ENCODE measurements around the gene ST8SIA4. TPM values are rescaled to one million over a fixed set of nuclear protein-coding genes. Genes with fewer than 3 reads are reported as not detected.

Gene ST8SIA4
- total and polyA plus RNA-seq, 2 donors from 2014 or later = 0.69 to 11.6 TPM

GRCh38 chr5:100818340-100818739 lies 84.7 kb downstream of the ST8SIA4 start:
- no peaks in the 10 kb centered on the region for H3K9me3 ChIP-seq (ENCODE audit: control insufficient read depth in 2 of 3, insufficient read depth in 1 of 3, low read length in 3 of 3)
- FAIRE-seq = no peak

GRCh38 chr5:100803397-100803796 lies 99.7 kb downstream of the ST8SIA4 start:
- FAIRE-seq (no peak), DNase-seq (no peak)
- Histone ChIP-seq H3K36me3 (ENCODE audit: control insufficient read depth in 2 of 3, insufficient read depth in 3 of 3, low read length in 3 of 3) (no peaks in the 10 kb centered on the region), H3K27ac (ENCODE audit: low read depth in 2 of 2, low read length in 2 of 2) (no peak overlapping the region), H3K9me3 (ENCODE audit: control insufficient read depth in 2 of 3, insufficient read depth in 1 of 3, low read length in 3 of 3) (no peaks in the 10 kb centered on the region), H3K9ac (ENCODE audit: low read length in 3 of 3) (no peak overlapping the region), H3K4me3 (ENCODE audit: low read length in 3 of 3) (no peak overlapping the region), H3K4me1 (ENCODE audit: control insufficient read depth in 2 of 3, insufficient read depth in 2 of 3, low read depth in 1 of 3, low read length in 3 of 3) (no peaks in the 10 kb centered on the region), H3K27me3 (ENCODE audit: control insufficient read depth, insufficient read depth, low read length) (no peaks in the 10 kb centered on the region)
- TF ChIP-seq CTCF (IDR thresholded peaks at IDR 0.05; ENCODE audit: borderline replicate concordance, extremely low read depth, insufficient read depth) = no peak
- intact Hi-C loops (cut with DNase I) = no loop called here

More at GRCh38 chr5:100818340-100818739, 84.7 kb downstream of the ST8SIA4 start:
- H3K4me3 ChIP-seq (ENCODE audit: low read length in 3 of 3) = no peak overlapping the region
- no peak overlapping the region for H3K9ac ChIP-seq (ENCODE audit: low read length in 3 of 3)
- no peaks in the 10 kb centered on the region for H3K36me3 ChIP-seq (ENCODE audit: control insufficient read depth in 2 of 3, insufficient read depth in 3 of 3, low read length in 3 of 3)
- no peak for TF ChIP-seq CTCF (IDR thresholded peaks at IDR 0.05; ENCODE audit: borderline replicate concordance, extremely low read depth, insufficient read depth)
- H3K27me3 ChIP-seq (ENCODE audit: control insufficient read depth, insufficient read depth, low read length) = no peaks in the 10 kb centered on the region
- no peak for DNase-seq
- no peak overlapping the region for H3K27ac ChIP-seq (ENCODE audit: low read depth in 2 of 2, low read length in 2 of 2)
- no peaks in the 10 kb centered on the region for H3K4me1 ChIP-seq (ENCODE audit: control insufficient read depth in 2 of 3, insufficient read depth in 2 of 3, low read depth in 1 of 3, low read length in 3 of 3)
- intact Hi-C loops (cut with DNase I) = no loop called here

- TF ChIP-seq CTCF (IDR thresholded peaks at IDR 0.05; ENCODE audit: borderline replicate concordance, extremely low read depth, insufficient read depth) = no peak
- H3K36me3 ChIP-seq (ENCODE audit: control insufficient read depth in 2 of 3, insufficient read depth in 3 of 3, low read length in 3 of 3) = no peaks in the 10 kb centered on the region
- no peak overlapping the region for H3K9ac ChIP-seq (ENCODE audit: low read length in 3 of 3)
- DNase-seq (no peak), FAIRE-seq (no peak)
- H3K4me1 ChIP-seq (ENCODE audit: control insufficient read depth in 2 of 3, insufficient read depth in 2 of 3, low read depth in 1 of 3, low read length in 3 of 3) = no peaks in the 10 kb centered on the region
- H3K27ac ChIP-seq (ENCODE audit: low read depth in 2 of 2, low read length in 2 of 2) = no peak overlapping the region
- H3K27me3 ChIP-seq (ENCODE audit: control insufficient read depth, insufficient read depth, low read length) = no peaks in the 10 kb centered on the region
- H3K9me3 ChIP-seq (ENCODE audit: control insufficient read depth in 2 of 3, insufficient read depth in 1 of 3, low read length in 3 of 3) = no peaks in the 10 kb centered on the region
- no peak overlapping the region for H3K4me3 ChIP-seq (ENCODE audit: low read length in 3 of 3)
- intact Hi-C loops (cut with DNase I) = no loop called here
These were observed 100.9 kb downstream of the ST8SIA4 start for GRCh38 chr5:100802208-100802607.

- H3K9me3 ChIP-seq (ENCODE audit: control insufficient read depth in 2 of 3, insufficient read depth in 1 of 3, low read length in 3 of 3) = no peaks in the 10 kb centered on the region
- intact Hi-C loops (cut with DNase I) = no loop called here
- FAIRE-seq = no peak
These were observed 102.5 kb downstream of the ST8SIA4 start for GRCh38 chr5:100800562-100800961.

More at GRCh38 chr5:100800562-100800961, 102.5 kb downstream of the ST8SIA4 start:
- Histone ChIP-seq H3K4me3 (ENCODE audit: low read length in 3 of 3) (no peak overlapping the region), H3K27ac (ENCODE audit: low read depth in 2 of 2, low read length in 2 of 2) (no peak overlapping the region), H3K36me3 (ENCODE audit: control insufficient read depth in 2 of 3, insufficient read depth in 3 of 3, low read length in 3 of 3) (no peaks in the 10 kb centered on the region), H3K9ac (ENCODE audit: low read length in 3 of 3) (no peak overlapping the region), H3K4me1 (ENCODE audit: control insufficient read depth in 2 of 3, insufficient read depth in 2 of 3, low read depth in 1 of 3, low read length in 3 of 3) (no peaks in the 10 kb centered on the region), H3K27me3 (ENCODE audit: control insufficient read depth, insufficient read depth, low read length) (no peaks in the 10 kb centered on the region)
- no peak for TF ChIP-seq CTCF (IDR thresholded peaks at IDR 0.05; ENCODE audit: borderline replicate concordance, extremely low read depth, insufficient read depth)
- DNase-seq = no peak
